ENCODE results near the gene WNT11. TPM values are rescaled to one million over a fixed set of nuclear protein-coding genes. Genes with fewer than 3 reads are reported as not detected.
A peak's percentile ranks its signal among the peaks of the same experiment; 100 is the strongest.
"Not testable (repeated sequence)": the region's sequence is repeated elsewhere in the genome, so short reads cannot be mapped to it uniquely, and the experiment has no call there.

Gene WNT11
- total and polyA plus RNA-seq, 2 donors from 2014 or later = 0.80 to 2.2 TPM

DNA sequence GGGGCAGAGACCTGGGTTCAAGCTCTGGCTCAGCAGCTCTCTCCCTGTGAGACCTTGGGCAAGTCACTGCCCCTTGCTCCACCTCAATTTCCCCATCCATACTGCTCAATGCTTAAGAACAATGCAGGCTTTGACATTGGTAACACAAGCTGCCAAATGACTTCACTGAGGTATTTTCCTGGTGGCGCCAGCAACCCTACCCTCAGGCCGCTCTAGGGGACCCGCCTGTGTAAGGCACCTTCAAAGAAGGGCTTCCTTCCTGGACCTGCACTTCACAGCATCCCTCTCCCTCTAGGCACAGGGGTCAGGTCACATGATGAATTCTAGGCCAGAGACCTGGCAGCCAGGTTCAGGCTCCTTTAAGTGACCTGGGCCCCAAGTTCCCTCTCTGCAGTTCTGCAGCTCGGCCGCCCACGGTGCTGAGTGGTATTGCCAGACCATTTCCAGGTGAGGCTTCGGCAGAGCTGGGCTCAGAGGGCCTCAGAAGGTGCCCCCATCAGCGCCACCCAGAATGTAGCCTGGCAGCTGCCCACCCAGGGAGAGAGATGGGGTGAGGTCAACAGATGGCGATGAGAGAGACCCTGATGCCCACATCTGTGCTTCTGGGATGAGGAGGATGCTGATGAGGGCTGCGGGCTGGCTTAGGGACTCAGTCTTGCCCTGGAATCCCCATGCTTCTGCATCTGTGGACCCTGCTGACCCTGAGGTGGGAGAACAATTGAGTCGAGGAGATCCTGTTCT is 4.5 kb downstream of the WNT11 start:
- TF ChIP-seq, protein P1, sequence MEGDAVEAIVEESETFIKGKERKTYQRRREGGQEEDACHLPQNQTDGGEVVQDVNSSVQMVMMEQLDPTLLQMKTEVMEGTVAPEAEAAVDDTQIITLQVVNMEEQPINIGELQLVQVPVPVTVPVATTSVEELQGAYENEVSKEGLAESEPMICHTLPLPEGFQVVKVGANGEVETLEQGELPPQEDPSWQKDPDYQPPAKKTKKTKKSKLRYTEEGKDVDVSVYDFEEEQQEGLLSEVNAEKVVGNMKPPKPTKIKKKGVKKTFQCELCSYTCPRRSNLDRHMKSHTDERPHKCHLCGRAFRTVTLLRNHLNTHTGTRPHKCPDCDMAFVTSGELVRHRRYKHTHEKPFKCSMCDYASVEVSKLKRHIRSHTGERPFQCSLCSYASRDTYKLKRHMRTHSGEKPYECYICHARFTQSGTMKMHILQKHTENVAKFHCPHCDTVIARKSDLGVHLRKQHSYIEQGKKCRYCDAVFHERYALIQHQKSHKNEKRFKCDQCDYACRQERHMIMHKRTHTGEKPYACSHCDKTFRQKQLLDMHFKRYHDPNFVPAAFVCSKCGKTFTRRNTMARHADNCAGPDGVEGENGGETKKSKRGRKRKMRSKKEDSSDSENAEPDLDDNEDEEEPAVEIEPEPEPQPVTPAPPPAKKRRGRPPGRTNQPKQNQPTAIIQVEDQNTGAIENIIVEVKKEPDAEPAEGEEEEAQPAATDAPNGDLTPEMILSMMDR (IDR thresholded peaks at IDR 0.05; ENCODE audit: borderline replicate concordance, extremely low read depth, insufficient read depth) = no peak
- intact Hi-C loops (cut with DNase I) = loop anchor here (10.0 kb wide), 1 partner anchor 113 kb away; no protein-coding TSS in a partner anchor
- Histone ChIP-seq H3K27me3 (ENCODE audit: control insufficient read depth, insufficient read depth, low read length) (no peaks in the 10 kb centered on the region), H3K4me3 (ENCODE audit: low read length in 3 of 3) (no peak overlapping the region), H3K27ac (ENCODE audit: low read depth in 2 of 2, low read length in 2 of 2) (no peak overlapping the region), H3K4me1 (ENCODE audit: control insufficient read depth in 2 of 3, insufficient read depth in 2 of 3, low read depth in 1 of 3, low read length in 3 of 3) (peaks cover 0 to 6% (median 0%) of the 10 kb centered on the region in 3 donors), H3K9ac (ENCODE audit: low read length in 3 of 3) (no peak overlapping the region), H3K9me3 (ENCODE audit: control insufficient read depth in 2 of 3, insufficient read depth in 1 of 3, low read length in 3 of 3) (no peaks in the 10 kb centered on the region), H3K36me3 (ENCODE audit: control insufficient read depth in 2 of 3, insufficient read depth in 3 of 3, low read length in 3 of 3) (no peaks in the 10 kb centered on the region)
- peak in 1 of 5 donors; percentile 44 for DNase-seq
- FAIRE-seq = no peak

DNA sequence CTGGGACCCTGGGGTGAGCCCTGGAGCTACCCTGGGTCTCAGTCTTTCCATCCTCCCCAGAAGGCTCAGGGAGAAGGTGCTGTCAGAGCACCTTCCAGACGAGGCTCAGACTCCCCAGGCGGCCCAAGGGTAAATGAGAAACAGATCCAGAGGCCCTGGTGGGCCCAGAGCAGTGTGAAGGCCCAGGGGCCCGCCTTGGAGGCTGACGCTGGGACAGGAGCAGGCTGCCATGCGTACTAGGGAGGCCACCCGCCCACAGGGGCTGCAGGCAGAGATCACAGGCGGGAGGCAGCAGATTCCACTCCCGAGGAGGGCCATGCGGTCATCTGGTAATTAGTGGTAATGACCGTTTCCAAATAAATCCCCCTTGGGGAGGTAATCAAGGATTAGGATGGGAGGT is 5.2 kb downstream of the WNT11 start:
- intact Hi-C loops (cut with DNase I) = loop anchor here (10.0 kb wide), 1 partner anchor 114 kb away; no protein-coding TSS in a partner anchor
- Histone ChIP-seq H3K27me3 (ENCODE audit: control insufficient read depth, insufficient read depth, low read length) (no peaks in the 10 kb centered on the region), H3K9me3 (ENCODE audit: control insufficient read depth in 2 of 3, insufficient read depth in 1 of 3, low read length in 3 of 3) (no peaks in the 10 kb centered on the region), H3K4me3 (ENCODE audit: low read length in 3 of 3) (no peak overlapping the region), H3K36me3 (ENCODE audit: control insufficient read depth in 2 of 3, insufficient read depth in 3 of 3, low read length in 3 of 3) (no peaks in the 10 kb centered on the region), H3K27ac (ENCODE audit: low read depth in 2 of 2, low read length in 2 of 2) (no peak overlapping the region), H3K4me1 (ENCODE audit: control insufficient read depth in 2 of 3, insufficient read depth in 2 of 3, low read depth in 1 of 3, low read length in 3 of 3) (peaks cover 0 to 2% (median 0%) of the 10 kb centered on the region in 3 donors), H3K9ac (ENCODE audit: low read length in 3 of 3) (no peak overlapping the region)
- DNase-seq (peak in 1 of 5 donors; percentile 34), FAIRE-seq (no peak)
- TF ChIP-seq, protein P1 (IDR thresholded peaks at IDR 0.05; ENCODE audit: borderline replicate concordance, extremely low read depth, insufficient read depth) = no peak

DNA sequence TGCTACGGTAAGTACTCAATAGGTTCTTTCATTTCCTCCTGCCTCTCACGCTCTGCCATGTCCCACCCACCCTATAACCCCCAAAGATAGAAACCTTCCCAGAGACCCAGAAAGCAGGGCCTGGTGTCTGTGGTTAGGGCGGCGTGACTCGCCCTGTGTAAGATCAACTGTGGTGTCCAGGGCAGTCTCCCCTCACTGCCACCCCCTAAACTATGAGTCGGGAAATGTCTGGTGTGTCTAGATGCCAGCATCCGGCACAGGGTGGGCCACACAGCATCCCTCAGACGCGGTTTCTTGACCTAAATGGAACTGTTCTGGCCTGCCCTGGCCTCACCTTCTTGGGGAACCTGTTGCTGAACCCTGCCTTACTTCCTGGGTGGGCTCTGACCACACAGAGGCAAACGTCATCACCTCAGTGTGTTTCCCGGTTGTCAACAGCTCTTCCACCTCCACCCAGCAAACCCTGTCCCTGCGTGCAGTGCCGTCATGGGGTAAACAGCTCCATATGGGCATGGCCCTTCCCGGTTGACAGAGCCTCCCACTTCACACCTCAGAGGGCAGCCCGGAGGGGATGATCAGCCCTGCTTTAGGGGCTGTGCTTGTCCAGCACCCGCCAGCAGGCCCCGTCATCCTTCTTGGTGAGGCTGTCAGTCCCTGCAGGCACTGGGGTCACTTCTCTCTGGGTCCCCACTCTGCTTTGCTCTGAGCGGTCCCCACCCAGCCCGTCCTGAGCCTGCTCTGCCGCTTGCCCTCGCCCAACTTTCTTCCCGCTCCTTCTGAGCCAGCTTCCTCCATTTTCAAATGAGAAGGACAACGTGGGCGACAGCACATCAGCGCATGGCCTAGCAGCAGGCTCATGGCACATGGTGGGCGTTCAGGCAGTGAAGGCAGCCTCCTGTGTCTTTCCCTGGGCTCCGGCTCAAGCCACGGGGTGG is 6.0 kb downstream of the WNT11 start:
- peak in 1 of 5 donors; percentile 50 for DNase-seq
- Histone ChIP-seq H3K4me1 (ENCODE audit: control insufficient read depth in 2 of 3, insufficient read depth in 2 of 3, low read depth in 1 of 3, low read length in 3 of 3) (no peaks in the 10 kb centered on the region), H3K27ac (ENCODE audit: low read depth in 2 of 2, low read length in 2 of 2) (no peak overlapping the region), H3K36me3 (ENCODE audit: control insufficient read depth in 2 of 3, insufficient read depth in 3 of 3, low read length in 3 of 3) (no peaks in the 10 kb centered on the region), H3K9ac (ENCODE audit: low read length in 3 of 3) (no peak overlapping the region), H3K27me3 (ENCODE audit: control insufficient read depth, insufficient read depth, low read length) (no peaks in the 10 kb centered on the region), H3K4me3 (ENCODE audit: low read length in 3 of 3) (no peak overlapping the region), H3K9me3 (ENCODE audit: control insufficient read depth in 2 of 3, insufficient read depth in 1 of 3, low read length in 3 of 3) (no peaks in the 10 kb centered on the region)
- TF ChIP-seq, protein P1 (IDR thresholded peaks at IDR 0.05; ENCODE audit: borderline replicate concordance, extremely low read depth, insufficient read depth) = no peak
- intact Hi-C loops (cut with DNase I) = loop anchor here (10.0 kb wide), 1 partner anchor 115 kb away; no protein-coding TSS in a partner anchor
- FAIRE-seq = no peak

DNA sequence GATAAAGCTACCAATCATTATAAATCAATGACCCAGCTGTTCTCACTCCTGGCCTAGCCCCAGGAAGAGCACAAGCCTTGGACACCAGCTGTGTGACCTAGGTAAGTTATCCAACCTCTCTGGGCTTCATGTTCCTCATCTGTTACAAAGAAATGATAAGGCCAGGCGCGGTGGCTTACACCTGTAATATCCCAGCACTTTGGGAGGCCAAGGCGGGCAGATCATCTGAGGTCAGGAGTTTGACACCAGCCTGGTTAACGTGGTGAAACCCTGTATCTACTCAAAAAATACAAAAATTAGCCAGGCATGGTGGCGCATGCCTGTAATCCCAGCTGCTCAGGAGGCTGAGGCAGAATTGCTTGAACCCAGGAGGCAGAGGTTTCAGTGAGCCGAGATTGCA is 7.6 kb downstream of the WNT11 start:
- H3K4me1 ChIP-seq (ENCODE audit: control insufficient read depth in 2 of 3, insufficient read depth in 2 of 3, low read depth in 1 of 3, low read length in 3 of 3); FAIRE-seq; H3K27ac ChIP-seq (ENCODE audit: low read depth in 2 of 2, low read length in 2 of 2); H3K9ac ChIP-seq (ENCODE audit: low read length in 3 of 3); H3K27me3 ChIP-seq (ENCODE audit: control insufficient read depth, insufficient read depth, low read length); intact Hi-C loops (cut with DNase I); H3K9me3 ChIP-seq (ENCODE audit: control insufficient read depth in 2 of 3, insufficient read depth in 1 of 3, low read length in 3 of 3); H3K36me3 ChIP-seq (ENCODE audit: control insufficient read depth in 2 of 3, insufficient read depth in 3 of 3, low read length in 3 of 3); H3K4me3 ChIP-seq (ENCODE audit: low read length in 3 of 3): not testable (repeated sequence)
- peak in 1 of 5 donors; percentile 26 for DNase-seq
